ELF-1 (cell line): Measurements from ENCODE around the gene ANO6.

Experiments used
- DNase-seq: peaks from one replicate; pipeline ENCODE4 v3.0.0-alpha.2; 2016; ENCODE audit warnings: low read depth, low spot score

Gene ANO6

DNA sequence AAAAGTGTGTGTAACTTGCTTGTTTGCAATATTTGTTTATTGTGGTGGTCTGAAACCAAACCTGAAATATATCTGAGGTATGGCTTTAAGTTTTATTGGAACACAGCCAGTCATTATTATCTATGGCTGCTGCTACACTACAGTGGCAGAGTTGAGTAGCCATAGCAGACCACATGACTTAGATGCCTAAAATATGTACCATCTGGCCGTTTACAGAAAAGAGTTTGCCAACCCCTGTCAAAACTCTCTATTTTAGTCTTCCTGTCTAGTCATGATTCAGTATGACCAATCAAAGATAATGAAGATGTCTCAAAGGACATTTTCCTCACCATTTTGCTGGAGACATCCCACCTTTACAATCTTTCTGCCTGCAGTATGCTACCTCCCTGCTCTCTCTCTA lies 242.3 kb downstream of the ANO6 start:
- DNase-seq, result no peak

GRCh38 chr12:45458854-45459807 lies 243.2 kb downstream of the ANO6 start:
- no peak for DNase-seq

- DNase-seq, result no peak
These were observed 246.6 kb downstream of the ANO6 start for GRCh38 chr12:45462506-45462905.

DNA sequence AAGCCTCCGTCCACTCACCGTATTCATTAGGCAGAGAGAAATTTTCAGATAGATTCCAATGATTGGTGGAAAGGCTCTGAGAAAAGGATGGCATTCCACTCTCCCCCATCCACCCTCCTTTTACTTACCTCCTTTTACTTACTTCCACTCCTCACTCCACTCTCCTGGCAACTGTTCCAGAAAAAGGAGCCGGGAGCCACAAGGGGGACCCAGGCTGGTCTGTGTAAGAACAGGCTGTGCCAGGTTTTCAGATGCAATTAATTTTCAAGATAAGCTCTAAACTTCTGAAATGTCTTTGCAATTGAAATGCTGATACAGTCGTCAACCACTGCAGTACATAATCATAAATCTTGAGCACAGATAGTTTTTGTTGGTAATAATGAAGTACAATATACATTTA lies 248.8 kb downstream of the ANO6 start:
- peak; percentile 7 for DNase-seq

DNA sequence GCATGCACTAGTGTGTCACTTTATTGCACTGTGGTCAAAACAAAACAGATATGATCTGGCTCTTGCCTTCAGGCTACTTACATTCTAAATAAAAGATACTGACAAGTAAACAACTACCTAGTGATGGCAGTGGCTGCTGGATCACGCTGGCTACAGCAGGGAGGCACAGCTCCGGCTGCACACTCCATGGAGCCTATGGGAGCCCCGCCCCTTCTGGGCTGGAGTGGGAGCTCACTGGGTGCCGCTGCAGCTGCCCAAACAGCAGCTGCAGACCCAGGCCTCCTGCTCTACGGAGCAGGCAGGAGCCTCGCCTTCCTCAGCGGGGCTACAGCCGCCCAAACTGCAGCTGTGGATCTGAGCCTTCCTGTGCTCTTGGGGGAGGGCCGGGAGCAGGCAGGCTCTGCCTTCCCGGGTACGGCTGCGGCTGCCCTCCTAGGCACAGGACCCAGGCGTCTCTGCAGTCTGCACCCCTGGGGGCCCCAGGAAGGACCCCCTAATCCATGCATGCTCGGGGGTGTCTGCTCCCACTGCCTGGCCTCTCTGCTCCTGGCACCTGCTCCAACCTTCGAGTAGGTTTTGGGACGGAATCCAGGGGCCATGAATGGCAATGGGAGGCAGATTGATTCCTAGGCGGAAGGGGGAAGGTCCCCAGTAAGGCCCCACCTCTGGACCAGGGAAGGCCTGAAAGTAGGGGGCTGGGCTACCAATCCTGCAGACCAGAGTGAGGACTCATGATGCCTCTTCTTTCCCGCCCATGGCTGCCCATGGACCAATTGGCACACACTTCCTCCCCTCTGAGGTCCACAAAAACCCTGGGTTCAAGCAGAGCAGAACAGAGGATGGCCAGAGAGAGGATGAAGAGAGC lies 253.1 kb downstream of the ANO6 start:
- peak; percentile 26 for DNase-seq

DNA sequence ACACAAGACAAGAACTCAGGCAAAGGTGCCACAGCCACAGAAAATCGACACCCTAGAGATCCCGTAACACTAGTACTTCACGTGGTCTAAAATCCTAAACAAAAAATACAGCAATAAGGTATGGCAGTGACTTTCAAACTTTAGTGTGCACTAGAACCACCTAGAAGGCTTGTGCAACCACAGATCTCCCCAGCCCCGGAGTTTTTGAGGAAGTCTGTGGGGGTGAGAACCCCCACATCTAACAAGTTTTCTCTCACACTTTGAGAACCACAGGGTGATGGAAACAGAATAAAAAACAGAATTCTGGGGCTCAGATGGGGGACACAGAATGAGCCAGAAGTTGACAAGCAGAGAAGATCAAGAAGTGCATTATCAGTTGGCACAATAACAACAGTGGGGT lies 254.0 kb downstream of the ANO6 start:
- no peak for DNase-seq

GRCh38 chr12:45473636-45474035 lies 257.7 kb downstream of the ANO6 start:
- peak; percentile 61 for DNase-seq

DNA sequence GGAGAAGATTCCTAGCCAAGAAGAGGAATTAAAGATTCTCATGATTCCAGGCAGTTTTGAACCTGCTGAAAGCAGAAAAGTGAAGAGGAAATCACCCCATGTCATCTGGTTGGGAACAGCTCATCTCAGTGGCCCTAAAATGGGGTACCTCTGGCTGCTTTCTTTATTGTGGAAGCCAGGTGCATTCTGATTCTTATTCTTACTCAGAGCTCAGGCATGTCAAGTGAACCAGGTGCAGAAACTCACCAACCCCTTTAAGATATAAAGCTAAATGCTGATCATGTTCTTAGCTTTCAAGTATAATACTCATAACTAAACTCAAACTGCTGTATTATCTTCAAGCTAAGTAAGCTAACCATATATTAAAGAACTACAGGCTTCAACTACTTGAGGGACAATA lies 259.7 kb downstream of the ANO6 start:
- no peak for DNase-seq

DNA sequence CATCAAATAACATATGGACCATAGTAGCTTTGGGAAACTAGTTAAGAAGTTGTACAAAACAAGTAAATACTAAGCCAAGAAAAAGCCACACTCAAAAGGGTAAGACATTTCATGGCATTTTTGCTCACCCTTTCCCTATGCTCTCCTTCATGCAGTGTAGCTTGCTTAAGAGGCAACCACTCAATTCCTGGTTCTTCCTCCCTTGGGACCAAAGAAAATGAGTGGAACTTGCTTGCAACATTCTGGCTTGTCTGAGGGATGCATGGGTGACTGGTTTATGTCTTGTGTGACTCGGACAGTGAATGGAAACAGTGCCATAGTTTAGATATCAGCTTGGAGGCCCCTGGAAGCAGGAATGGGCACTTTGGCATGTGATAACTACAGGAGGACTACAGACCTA lies 261.6 kb downstream of the ANO6 start:
- DNase-seq, result no peak

- DNase-seq, result no peak
These were observed 263.0 kb downstream of the ANO6 start for GRCh38 chr12:45478931-45479330.

DNA sequence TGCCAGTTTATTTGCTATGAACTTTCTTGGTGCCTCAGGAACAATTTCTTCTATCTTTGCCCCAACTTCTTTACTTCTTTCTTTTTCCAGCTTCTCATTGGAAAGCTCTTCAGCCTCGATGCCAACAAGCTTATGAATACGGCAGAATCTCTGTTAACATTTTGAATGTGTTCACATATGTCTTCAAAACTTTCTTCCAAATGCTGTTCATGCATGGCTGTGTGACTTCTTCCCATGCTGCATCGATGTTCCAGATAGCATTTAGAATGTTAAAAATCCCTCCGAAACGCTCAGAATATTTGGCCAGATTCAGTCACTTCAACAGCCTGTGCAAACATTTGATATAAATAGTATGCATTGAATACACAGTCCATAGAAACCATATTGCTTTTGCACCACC lies 265.9 kb downstream of the ANO6 start:
- no peak for DNase-seq

DNA sequence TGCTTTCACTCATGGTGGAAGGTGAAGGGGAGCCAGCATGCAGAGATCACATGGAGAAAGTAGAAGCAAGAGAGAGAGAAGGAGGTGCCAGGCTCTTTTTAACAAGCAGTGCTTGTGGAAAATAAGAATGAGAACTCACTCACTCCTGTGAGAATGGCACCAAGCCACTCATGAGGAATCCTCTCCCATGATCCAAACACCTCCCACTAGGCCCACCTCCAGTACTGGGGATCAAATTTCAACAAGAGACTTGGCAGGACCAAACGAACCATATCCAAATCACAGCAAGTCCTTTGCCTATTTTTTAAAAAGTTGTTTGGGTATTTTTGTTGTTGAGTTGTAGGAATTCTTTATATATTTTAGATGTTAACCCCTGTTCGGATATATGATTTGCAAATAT lies 267.7 kb downstream of the ANO6 start:
- no peak for DNase-seq
